IPS DF 6.9 (cell line): ENCODE measurements around the gene RETN.

Experiments used
- DNase-seq: peaks from one replicate; pipeline ENCODE4 v3.0.0-alpha.2; 2013; ENCODE audit warnings: low read depth, low spot score
- H3K27ac ChIP-seq: one replicate; pipeline ENCODE4 v1.5.1; 2013; ENCODE audit warnings: low read length, control low read depth
- H3K27me3 ChIP-seq: 2 replicates; pipeline ENCODE4 v1.6.1; 2013; ENCODE audit warnings: mild to moderate bottlenecking, low read length; ENCODE audit not compliant: control insufficient read depth, insufficient read depth
- H3K36me3 ChIP-seq: 2 replicates; pipeline ENCODE4 v1.6.1; 2013; ENCODE audit warnings: low read length; ENCODE audit not compliant: control insufficient read depth, insufficient read depth
- H3K4me1 ChIP-seq: 2 replicates; pipeline ENCODE4 v1.6.1; 2013; ENCODE audit warnings: low read length; ENCODE audit not compliant: control insufficient read depth, insufficient read depth
- H3K4me3 ChIP-seq: 2 replicates; pipeline ENCODE4 v1.5.1; 2013; ENCODE audit warnings: mild to moderate bottlenecking, low read length
- H3K9me3 ChIP-seq: 2 replicates; pipeline ENCODE4 v1.6.1; 2013; ENCODE audit warnings: low read length, inconsistent platforms; ENCODE audit not compliant: control insufficient read depth, insufficient read depth
- WGBS: extraction: QIAGEN DNeasy Blood & Tissue Kit; methylation state at CpG from one replicate; pipeline ENCODE4 v1.1.7; 2013; ENCODE audit warnings: mixed read lengths, missing lambda C conversion rate; ENCODE audit not compliant: insufficient read length, insufficient coverage; 5-methylcytosine and 5-hydroxymethylcytosine counted together

The RETN gene

DNA sequence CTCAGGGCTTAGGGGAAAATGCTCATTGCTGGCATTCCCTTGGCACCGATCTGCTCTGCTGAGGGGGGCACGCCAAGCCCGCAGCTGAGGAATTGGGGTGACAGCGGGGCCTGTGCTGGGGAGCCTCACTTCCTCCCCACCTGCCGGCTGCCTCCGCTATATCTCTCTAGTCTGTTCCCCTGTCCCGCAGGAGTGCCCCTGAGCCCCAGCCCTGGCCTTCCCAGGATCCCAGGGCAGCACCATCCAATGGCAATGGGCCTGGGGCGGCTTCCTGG, 22.5 kb upstream of the RETN start:
- no peak overlapping the region for H3K4me3 ChIP-seq
- H3K36me3 ChIP-seq = peaks cover 2% of the 10 kb centered on the region; the same call in 1 of the 2 replicates
- no peaks in the 10 kb centered on the region for H3K4me1 ChIP-seq
- 0 out of 2 replicates have a peak, but pooled peaks cover 2% of the 10 kb centered on the region for H3K27me3 ChIP-seq
- H3K27ac ChIP-seq = no peak overlapping the region
- no peak for DNase-seq
- H3K9me3 ChIP-seq = no peaks in the 10 kb centered on the region
- no CpG with 5 or more reads among the region's 8 CpGs for WGBS

GRCh38 chr19:7647156-7647555, 21.7 kb upstream of the RETN start:
- Histone ChIP-seq H3K27ac (no peak overlapping the region), H3K36me3 (peaks cover 2% of the 10 kb centered on the region; the same call in 1 of the 2 replicates), H3K27me3 (0 out of 2 replicates have a peak, but pooled peaks cover 2% of the 10 kb centered on the region), H3K4me3 (no peak overlapping the region), H3K9me3 (no peaks in the 10 kb centered on the region), H3K4me1 (no peaks in the 10 kb centered on the region)
- no peak for DNase-seq
- no CpG with 5 or more reads among the region's 26 CpGs for WGBS

- Histone ChIP-seq H3K4me1 (no peaks in the 10 kb centered on the region), H3K27me3 (peaks cover 7% of the 10 kb centered on the region), H3K9me3 (no peaks in the 10 kb centered on the region), H3K36me3 (peaks cover 2% of the 10 kb centered on the region; the same call in 1 of the 2 replicates), H3K27ac (no peak overlapping the region), H3K4me3 (no peak overlapping the region)
- WGBS = no CpG with 5 or more reads among the region's 15 CpGs
- no peak for DNase-seq
Measured at GRCh38 chr19:7648265-7649014, 20.4 kb upstream of the RETN start.

- no peak for DNase-seq
- Histone ChIP-seq H3K9me3 (no peaks in the 10 kb centered on the region), H3K4me3 (no peak overlapping the region), H3K4me1 (no peaks in the 10 kb centered on the region), H3K27ac (no peak overlapping the region), H3K36me3 (peaks cover 2% of the 10 kb centered on the region; the same call in 1 of the 2 replicates), H3K27me3 (peaks cover 7% of the 10 kb centered on the region)
- no CpG with 5 or more reads among the region's 2 CpGs for WGBS
Measured at GRCh38 chr19:7650148-7650547, 18.7 kb upstream of the RETN start.

- Histone ChIP-seq H3K4me1 (no peaks in the 10 kb centered on the region), H3K4me3 (no peak overlapping the region), H3K9me3 (no peaks in the 10 kb centered on the region), H3K27ac (no peak overlapping the region), H3K36me3 (no peaks in the 10 kb centered on the region; the same call in 1 of the 2 replicates), H3K27me3 (peaks cover 7% of the 10 kb centered on the region)
- no peak for DNase-seq
- no CpG with 5 or more reads among the region's 28 CpGs for WGBS
Measured at GRCh38 chr19:7652061-7652641, 16.7 kb upstream of the RETN start.

GRCh38 chr19:7654401-7654800, 14.4 kb upstream of the RETN start:
- H3K4me1 ChIP-seq = no peaks in the 10 kb centered on the region
- H3K9me3 ChIP-seq = no peaks in the 10 kb centered on the region
- H3K27ac ChIP-seq = no peak overlapping the region
- DNase-seq = no peak
- H3K27me3 ChIP-seq = peaks cover 7% of the 10 kb centered on the region
- WGBS = no CpG with 5 or more reads among the region's 8 CpGs
- no peak overlapping the region for H3K4me3 ChIP-seq
- H3K36me3 ChIP-seq = no peaks in the 10 kb centered on the region

GRCh38 chr19:7655581-7655980, 13.3 kb upstream of the RETN start:
- Histone ChIP-seq H3K27ac (no peak overlapping the region), H3K9me3 (no peaks in the 10 kb centered on the region), H3K27me3 (peaks cover 7% of the 10 kb centered on the region), H3K4me1 (no peaks in the 10 kb centered on the region), H3K4me3 (no peak overlapping the region), H3K36me3 (no peaks in the 10 kb centered on the region)
- no peak for DNase-seq
- no CpG with 5 or more reads among the region's 8 CpGs for WGBS

GRCh38 chr19:7657131-7657751, 11.6 kb upstream of the RETN start:
- Histone ChIP-seq H3K9me3 (no peaks in the 10 kb centered on the region), H3K27me3 (peaks cover 6% of the 10 kb centered on the region), H3K4me1 (no peaks in the 10 kb centered on the region), H3K36me3 (no peaks in the 10 kb centered on the region), H3K27ac (no peak overlapping the region), H3K4me3 (no peak overlapping the region)
- DNase-seq = no peak
- no CpG with 5 or more reads among the region's 14 CpGs for WGBS

- H3K27me3 ChIP-seq = peaks cover under 1% of the 10 kb centered on the region; the same call in 1 of the 2 replicates
- no peaks in the 10 kb centered on the region for H3K9me3 ChIP-seq
- no CpG with 5 or more reads among the region's 9 CpGs for WGBS
- no peak overlapping the region for H3K4me3 ChIP-seq
- DNase-seq = no peak
- no peak overlapping the region for H3K27ac ChIP-seq
- H3K36me3 ChIP-seq = no peaks in the 10 kb centered on the region
- H3K4me1 ChIP-seq = no peaks in the 10 kb centered on the region
Measured at GRCh38 chr19:7658219-7658686, 10.6 kb upstream of the RETN start.

- no peaks in the 10 kb centered on the region for H3K27me3 ChIP-seq
- no peak overlapping the region for H3K4me3 ChIP-seq
- H3K9me3 ChIP-seq = no peaks in the 10 kb centered on the region
- no peak overlapping the region for H3K27ac ChIP-seq
- H3K36me3 ChIP-seq = no peaks in the 10 kb centered on the region
- H3K4me1 ChIP-seq = no peaks in the 10 kb centered on the region
- WGBS = no CpG with 5 or more reads among the region's 8 CpGs
- DNase-seq = no peak
Measured at GRCh38 chr19:7661744-7662538, 6.9 kb upstream of the RETN start.
